Hematopoietic multipotent progenitor cell treated with erythropoietin and hydrocortisone succinate and interleukin-3 and kit ligand, for 15 days (in vitro differentiated cells): ENCODE data around the gene CHMP6.

Source experiments
- DNase-seq: peaks from one replicate; pipeline ENCODE4 v3.0.0-alpha.2; 2015; ENCODE audit warnings: low spot score

CHMP6 gene

GRCh38 chr17:81043725-81044427 lies 52.2 kb downstream of the CHMP6 start:
- no peak for DNase-seq

- DNase-seq = no peak
These were observed 52.8 kb downstream of the CHMP6 start for GRCh38 chr17:81044428-81044763.

GRCh38 chr17:81044764-81045589 lies 53.3 kb downstream of the CHMP6 start:
- DNase-seq = no peak

- no peak for DNase-seq
These were observed 54.0 kb downstream of the CHMP6 start for GRCh38 chr17:81045590-81046095.

GRCh38 chr17:81046132-81046769 lies 54.6 kb downstream of the CHMP6 start:
- no peak for DNase-seq

GRCh38 chr17:81046770-81047359 lies 55.2 kb downstream of the CHMP6 start:
- DNase-seq = no peak

GRCh38 chr17:81048827-81049371 lies 57.3 kb downstream of the CHMP6 start:
- no peak for DNase-seq

GRCh38 chr17:81049372-81049911 lies 57.8 kb downstream of the CHMP6 start:
- no peak for DNase-seq
